Effector CD8-positive, alpha-beta T cell (primary cell): ENCODE measurements around the gene CLCA2.

Experiments
- DNase-seq: peaks from one replicate; lab custom pipeline; 2025; lab: John Stamatoyannopoulos, UW

The CLCA2 gene

DNA sequence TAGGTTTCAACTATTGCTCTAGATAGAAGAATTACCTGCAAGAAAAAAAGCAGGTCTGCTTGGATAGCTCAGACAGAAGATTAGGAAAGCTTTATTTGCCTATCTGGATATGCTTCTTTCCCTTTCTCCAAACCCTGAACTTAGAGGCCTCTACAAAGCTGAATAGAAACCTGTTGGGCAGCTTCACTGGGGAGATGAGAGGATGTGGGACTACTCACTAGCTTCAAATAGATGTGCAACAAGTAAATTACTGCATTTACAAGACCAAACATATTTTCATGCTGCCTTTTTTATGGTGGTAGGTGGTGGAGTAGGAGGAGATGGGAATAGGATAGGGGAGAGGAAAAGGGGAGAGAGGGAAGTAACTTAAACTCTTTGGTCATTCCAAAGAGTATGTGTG, 6.4 kb downstream of the CLCA2 start:
- DNase-seq: no peak

DNA sequence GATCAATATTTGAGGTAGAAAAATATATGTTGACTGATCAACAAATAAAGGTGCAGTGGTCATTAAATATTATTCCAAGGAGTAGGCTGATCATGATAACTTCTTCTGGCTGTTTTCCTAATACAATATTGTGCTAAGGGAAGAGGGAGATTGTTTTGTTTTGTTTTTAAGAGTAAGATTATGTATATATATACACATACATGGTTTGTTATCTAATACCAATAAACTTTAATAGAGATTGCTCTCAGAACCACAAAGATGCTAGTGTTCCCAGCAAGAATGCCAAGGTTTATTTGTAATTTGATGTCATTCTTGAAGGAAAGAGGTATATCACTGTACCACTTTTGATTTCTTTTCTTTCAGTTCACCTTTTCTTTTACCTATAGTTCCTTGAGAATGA, 10.1 kb downstream of the CLCA2 start:
- no peak for DNase-seq

DNA sequence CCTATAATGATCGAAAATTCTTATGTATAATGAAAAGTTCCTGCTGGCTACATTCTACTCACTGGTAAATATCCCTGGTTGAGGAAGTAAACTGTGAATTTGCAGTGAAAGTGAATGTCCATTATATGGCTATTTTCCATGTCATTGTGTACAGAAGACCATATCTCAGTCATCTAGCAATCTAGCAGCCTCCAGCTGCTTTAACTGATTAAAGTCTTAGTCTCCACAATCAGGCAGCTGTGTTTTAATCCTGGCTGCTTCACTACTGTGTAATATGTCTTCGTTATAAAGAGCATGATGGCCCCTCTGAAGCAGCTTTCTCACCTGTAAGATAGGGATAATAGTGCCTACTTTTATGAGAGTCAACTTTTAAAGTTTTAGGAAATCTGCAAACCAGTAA, 11.4 kb downstream of the CLCA2 start:
- DNase-seq: no peak

DNA sequence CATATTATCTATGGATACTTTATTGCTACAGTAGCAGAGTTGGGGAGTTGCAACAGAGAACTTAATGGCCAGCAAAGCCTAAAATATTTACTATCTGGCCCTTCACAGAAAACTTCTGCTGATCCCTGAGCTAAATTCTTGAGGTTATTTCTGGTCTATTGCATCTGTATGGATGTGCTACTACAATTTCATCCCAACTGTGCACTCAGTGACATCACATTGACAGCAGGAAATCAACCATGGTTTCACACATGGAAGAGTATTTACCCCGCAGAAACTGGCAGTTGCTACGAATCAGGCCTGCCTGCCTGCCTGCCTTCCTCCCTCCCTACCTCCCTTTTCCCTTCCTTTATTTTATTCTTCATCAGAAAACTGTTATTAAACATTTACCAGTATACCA, 12.1 kb downstream of the CLCA2 start:
- no peak for DNase-seq

DNA sequence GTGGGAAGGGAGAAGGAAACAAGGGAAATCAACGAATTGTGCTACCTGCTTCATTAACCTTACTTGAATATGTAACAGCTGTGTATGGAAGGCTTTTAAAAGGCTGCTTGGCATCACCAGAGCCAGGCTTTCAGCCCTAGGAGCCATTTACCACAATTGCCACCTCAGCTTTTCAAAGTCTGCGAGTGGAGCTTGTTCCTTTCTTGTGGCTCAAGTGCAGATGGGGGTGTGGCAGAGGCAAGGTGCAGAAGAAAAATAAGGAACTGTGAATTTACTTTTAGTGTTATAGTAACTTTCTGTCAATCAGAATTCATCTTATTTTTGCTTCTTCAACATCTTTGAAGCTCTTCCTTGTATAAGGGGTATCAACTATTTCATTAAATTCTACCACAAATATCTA, 17.6 kb downstream of the CLCA2 start:
- DNase-seq: peak; percentile 6

DNA sequence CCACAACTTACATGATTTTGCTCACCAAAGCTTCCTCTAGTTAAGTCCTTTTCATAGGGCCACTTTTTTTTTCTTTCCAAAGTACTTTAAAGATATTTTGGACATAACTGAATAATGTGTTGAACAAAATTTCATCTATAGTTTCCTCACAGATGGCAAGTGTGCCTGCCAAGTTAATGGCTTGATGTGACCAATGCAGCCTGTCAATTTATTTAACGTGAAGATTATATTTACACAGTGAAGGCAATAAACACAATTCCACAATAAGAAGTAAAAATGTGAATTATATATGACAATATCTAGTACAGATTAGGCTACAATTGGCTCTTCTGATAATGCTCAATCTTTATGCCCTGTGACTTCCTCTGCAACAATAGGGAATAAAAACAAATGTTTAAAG, 18.0 kb downstream of the CLCA2 start:
- no peak for DNase-seq

DNA sequence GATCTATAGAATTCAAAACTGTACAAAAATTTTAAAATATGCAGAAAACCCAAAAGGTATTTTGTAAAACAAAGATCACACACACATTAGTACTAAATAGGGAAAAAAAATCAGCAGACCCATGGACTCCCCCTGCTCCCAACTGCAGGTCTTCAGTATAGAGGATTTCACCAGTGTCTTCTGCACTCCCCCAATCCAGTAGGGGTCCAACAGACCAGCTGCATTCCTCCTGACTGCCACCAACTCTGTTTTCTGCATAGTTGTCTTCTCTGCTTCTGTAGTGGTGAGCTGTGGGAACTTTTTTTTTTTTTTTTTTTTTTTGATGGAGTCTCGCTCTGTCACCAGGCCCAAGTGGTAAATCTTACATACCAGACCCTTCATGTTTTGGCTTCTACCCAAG, 21.9 kb downstream of the CLCA2 start:
- no peak for DNase-seq

DNA sequence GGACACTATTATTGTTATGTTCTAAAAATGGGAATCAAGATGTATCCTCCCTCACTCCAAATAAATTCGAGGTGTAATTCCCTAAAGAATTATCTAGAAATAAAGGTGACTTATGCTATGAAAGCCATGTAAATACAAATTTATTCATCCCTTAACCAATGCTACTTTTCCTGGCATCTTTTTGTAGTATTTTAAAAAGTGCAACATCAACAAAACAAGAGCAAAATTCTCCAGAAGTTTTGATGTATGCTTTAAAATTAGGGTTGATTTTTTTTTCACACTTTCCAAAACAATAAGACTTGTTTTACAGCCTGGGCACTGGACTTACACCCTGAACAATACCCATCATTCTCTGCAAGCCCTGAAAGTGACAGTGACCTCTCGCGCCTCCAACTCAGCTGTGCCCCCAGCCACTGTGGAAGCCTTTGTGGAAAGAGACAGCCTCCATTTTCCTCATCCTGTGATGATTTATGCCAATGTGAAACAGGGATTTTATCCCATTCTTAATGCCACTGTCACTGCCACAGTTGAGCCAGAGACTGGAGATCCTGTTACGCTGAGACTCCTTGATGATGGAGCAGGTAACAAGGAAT, 23.3 kb downstream of the CLCA2 start:
- no peak for DNase-seq

DNA sequence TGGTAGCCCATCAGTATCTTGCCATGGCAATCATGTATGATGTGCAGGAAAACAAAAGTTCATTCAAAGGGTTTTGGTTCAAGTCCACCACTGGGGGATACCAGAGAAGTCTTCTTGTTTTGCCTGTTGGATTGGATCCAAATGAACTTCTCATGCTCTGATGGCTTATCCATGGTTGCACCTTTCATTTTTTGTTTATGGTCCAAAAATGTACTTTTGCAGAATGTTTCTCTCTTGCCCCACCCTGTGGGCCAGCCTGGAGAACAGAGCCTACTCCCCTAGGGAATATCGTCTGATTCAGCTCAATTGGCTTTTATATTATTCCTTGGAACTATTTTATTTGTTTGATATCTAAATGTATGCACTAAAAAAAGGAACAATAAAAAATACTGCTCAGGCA, 24.7 kb downstream of the CLCA2 start:
- DNase-seq: no peak

DNA sequence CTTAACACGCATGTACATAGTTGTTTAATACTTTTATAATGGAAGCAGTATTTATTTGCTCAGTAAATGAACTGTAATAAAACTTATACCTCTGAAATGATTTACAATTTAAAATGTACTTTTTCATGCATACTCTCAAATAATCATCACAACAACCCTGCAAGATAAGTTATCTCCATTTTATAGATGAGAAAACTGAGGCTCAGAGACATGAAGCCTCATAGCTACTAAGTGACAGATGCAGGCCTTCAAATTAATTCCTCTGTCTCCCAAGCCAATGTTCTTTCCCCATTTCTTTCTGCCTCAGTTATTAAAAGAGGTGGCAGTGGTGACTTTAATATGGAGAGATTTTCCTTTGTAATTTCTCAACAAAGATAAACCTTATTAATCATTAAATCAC, 25.1 kb downstream of the CLCA2 start:
- DNase-seq: no peak

DNA sequence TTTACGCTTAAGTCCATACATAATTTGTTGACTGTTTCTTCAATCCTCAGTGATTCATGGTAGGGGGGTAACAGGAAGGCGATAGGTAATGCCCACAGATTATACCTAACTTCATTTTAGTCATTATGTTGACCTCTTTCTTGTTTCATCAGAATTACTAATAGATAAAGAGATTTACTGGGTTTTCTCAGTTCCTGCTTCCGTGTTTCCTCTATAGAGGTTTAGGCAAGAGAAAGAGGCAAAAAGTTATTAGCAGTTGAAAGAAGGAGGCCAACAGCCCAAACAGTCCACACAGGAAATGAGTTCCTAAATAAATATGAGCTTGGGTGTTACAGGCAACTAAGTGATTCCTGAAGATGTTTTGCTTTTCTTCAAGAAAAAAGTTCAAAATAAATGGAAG, 26.9 kb downstream of the CLCA2 start:
- no peak for DNase-seq

DNA sequence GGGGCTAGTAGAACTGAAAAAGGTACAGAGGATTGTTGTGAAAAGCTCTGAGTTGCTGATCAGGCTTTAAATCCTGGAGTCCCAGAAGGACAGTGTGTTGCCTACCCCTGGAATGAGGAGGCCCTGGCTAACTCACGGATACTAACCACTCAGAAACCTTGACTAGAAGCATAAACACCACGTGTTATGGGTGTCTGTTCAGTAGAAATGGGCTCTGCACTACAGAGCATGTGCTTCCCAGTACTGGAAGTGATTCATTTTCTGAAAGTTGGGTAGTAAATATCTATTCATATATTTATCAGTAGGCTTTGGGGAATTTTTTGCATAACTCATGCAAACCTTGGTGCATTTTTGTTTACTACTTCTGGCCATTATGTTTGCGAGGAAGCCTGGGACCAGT, 29.7 kb downstream of the CLCA2 start:
- DNase-seq: no peak

DNA sequence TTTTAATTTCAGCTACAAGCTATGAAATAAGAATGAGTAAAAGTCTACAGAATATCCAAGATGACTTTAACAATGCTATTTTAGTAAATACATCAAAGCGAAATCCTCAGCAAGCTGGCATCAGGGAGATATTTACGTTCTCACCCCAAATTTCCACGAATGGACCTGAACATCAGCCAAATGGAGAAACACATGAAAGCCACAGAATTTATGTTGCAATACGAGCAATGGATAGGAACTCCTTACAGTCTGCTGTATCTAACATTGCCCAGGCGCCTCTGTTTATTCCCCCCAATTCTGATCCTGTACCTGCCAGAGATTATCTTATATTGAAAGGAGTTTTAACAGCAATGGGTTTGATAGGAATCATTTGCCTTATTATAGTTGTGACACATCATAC, 31.1 kb downstream of the CLCA2 start:
- DNase-seq: no peak

DNA sequence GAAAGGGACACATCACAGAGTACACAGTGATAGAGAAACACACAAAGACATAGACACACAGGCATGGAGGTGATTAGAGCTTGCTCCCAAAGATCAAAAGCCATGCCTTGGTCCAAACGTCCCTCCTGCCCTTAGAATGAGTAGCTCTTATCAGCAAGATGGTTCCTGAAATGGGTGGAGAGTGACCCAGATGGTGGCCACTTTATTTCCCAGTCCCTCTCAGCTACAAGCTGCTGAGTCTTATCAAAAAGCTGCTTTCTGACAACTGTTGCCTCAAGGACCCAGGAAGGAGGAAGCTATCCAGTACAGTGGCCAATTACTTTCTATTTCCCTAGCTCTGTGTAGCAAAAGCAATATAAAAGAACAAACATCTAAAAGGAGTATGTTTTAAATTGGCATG, 37.0 kb downstream of the CLCA2 start:
- DNase-seq: no peak

DNA sequence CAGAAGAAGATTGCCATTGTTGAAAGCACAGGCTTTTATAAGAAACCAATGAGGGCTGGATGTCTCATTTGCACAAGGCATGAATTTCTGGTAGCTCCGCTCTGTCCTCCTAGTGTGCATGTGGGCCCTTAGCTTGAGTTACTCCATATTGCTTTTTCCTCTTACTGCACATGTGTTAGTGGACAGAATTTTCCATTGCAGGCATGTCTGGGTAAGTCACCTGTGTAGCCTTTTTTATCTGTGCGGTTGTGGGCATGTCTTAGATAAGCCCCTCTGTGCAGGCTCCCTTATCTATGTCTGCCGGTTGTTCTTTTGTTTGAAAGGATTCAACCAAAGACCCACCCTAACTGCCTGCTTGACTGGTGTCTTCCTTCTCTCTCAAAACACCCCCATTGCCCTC, 37.5 kb downstream of the CLCA2 start:
- DNase-seq: no peak

DNA sequence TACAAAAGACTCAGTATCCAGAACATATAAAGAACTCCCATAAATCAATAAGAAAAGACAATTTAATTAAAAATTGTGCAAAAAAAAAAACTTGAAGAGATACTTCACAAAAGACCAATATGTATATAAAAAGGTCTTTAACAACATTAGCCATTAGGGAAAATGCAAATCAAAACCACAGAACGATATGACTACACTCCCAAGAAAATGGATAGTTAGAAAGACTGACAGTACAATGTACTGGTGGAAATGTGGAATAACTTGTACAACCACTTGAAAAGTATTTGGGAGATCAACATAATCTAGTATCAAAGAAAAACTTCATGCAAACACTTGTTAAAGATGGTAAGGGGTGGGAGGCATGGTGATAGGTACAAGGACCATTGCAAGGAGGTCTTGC, 40.8 kb downstream of the CLCA2 start:
- no peak for DNase-seq

DNA sequence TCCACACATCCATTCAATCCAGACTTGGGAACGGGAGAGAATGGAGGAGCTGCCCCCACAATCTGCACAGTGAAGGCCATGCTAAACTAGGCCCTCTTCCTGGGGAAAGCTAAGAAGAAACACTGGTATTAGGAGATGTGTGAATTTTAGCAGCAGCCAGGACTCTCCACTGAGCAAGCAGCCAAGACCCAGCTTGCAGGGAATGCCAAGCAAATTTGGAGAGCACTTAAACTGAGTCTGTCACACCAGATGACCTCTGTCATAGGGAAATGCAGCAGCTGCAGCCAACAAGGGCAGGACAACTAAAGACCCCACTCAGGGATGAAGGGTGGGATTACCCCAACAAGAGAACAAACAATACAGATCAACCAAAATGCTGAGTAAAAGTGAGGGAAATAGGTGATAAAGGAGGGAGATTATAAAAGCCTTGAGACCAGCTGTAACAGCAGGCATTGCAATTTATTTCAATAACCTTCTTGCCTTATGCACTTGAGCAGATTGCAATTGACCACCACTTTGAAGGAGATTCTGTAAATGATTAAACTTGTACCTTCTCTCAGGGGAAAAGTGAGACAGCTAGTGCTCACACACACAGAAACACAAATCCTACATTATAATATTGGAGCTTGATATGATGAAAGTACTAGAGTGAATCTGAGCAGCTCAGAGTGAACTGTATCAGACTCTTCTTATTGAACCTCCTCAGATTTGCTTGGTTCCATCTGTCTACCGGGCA, 42.3 kb downstream of the CLCA2 start:
- no peak for DNase-seq

DNA sequence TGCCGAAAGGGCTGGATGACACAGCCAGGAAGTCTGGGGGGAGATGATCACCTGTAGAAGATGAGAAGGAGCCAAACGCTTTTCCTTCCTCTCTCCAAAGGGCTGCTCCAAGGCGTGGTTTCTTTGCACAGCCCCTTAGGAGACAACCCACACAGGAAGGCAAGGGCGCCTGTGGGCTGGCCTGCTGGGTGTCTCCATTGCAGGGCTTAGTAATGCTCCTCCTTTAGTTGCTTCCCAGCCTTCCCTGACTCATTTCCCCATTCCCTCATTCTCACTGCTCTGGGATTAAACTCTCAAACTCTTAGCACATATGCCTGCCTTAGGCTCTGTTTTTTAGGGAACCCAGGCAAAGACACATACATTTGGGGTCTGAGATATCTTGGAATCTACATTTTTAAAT, 43.0 kb downstream of the CLCA2 start:
- DNase-seq: no peak

DNA sequence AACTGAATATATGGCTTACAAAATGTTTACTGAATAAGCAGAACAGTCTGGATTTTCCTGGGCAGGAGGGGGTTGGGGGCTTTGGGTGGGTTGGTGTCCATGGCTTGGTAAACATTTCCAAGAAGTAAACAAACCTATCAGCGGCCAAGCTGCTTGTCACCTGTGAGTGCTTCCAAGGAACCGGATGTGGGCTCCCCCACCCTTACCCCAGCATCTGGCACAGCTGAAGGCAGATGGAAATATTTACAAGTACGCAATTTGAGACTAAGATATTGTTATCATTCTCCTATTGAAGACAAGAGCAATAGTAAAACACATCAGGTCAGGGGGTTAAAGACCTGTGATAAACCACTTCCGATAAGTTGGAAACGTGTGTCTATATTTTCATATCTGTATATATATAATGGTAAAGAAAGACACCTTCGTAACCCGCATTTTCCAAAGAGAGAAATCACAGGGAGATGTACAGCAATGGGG, 44.6 kb downstream of the CLCA2 start, which contains the start of gene CLCA1:
Gene CLCA1 (plus strand): TSS at position 427 of the 477 bp plus-strand sequence. CDS start 45 bp downstream, at position 472.
- no peak for DNase-seq

DNA sequence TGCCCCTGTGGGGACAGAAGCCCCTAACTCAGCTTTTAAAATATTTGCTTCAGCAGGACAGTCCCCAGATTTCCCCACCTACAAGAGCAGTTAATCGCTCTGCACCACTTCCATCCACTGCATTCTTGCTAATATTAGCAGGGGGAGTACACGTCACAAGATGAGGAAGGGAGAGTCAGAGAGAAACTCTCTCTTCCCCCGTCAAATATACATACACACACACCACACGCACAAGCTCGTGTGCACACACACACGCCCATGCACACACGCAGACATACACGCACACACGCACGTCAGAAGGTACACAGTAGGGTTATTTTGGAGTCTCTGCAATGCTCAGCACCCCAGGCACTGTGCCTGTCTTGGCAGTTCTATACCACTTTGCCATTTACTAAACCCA, 46.9 kb downstream of the CLCA2 start:
- DNase-seq: no peak

DNA sequence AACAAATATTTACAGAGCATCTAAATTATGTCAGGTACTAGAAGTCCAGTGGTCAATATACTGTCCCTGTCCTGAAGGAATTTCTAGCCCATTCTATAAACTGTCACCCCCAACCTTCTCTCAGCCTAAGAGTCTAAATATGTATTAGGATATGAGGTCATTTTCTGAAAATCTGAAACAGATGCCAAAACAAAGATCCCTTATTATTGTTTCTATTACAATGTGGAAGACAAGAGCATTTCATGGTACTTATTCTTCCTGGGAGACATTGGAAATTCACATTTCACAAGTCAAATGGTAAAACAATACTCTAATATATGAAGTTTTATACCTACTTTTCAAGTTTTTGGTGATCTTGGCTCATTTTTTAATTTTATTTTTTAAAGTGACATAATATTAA, 47.3 kb downstream of the CLCA2 start:
- no peak for DNase-seq

DNA sequence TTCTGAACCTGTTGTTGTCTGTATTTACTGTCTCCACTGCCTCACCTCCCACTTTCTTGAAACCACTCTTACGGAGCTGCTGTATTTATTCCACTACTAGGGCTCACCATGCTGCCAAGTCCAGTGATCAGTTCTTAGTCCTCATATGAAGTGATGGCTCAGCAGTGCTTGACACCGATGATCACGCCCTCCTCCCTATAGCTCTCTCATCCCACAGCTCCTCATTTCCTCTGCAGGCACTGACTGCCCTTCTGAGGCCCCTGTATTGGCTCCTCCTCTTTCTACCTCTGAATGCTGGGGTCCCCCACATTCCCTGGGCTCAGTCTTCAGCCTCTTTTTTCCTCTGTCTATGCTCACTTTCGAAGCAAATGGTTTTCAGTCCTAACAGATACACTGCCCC, 48.2 kb downstream of the CLCA2 start:
- DNase-seq: no peak

DNA sequence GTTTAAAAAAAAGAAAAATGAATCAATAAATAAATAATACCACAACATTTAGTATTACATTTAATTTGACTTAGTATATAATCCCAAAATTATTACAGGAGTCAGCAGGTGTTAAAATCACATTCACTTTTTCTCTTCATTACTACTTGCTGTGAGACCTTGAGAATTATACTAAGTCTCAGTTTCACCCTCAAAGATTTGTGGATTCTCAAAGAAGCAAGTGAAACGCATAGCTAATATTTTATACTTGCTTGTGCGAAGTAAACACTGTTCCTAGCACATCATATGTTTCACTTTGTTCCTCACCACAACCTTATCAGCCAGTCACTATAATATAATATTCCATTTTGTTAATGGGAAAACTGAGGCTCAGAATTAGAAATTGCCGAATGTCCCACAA, 48.8 kb downstream of the CLCA2 start:
- DNase-seq: no peak

DNA sequence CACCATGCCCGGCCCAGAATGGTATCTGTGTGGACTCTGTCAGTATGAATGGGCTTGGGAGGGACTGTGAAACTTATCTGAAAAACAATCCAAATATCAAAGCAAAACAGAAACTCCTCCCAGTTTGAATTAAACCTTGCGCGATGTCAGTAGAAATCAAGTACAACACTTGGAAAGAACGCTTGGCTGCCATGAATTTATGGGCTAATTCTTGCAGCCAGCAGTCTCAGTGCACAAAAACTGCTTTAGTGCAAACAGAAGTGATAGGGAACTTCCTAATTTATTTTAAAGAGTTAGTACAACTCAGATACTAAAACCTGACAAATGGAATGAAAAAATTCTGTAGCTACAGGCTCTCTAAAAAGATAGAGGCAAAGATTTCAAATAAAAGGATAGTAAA, 53.3 kb downstream of the CLCA2 start:
- no peak for DNase-seq
